HS-5 (cell line): ENCODE data around the gene PTPRT.

Experiments
- DNase-seq: peaks from one replicate; pipeline ENCODE4 v3.0.0-alpha.2; 2012; ENCODE audit warnings: low read depth

Gene PTPRT

DNA sequence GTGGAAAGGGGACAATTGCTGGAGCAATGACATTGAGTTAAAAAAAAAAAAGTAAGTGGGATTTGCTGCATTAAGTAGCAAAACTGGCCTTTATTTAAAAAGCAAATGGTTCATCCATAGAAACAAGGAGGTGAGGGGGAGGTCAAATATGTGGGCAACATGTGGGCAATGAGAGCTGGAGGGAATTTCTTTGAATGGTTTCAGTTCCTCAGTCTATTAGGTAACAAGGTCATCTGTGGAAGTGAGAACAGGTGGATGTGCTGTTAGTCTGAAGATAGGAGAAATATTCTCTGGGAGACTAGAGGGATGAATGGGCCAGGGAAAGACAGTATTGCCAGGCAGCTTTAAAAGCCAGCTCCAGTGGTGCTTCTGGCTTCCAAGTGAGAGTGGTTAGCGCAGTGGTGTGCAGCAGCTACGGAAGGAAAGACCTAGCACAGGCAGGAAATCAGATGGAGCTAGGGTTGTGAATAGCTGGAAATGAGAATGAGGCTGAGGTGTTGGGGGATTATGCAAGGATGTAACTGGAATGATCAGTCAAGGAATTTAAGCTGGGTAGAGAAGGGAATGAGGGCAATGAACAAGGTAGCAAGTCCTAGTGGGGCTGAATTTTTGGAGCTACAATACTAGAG lies 727.6 kb downstream of the PTPRT start:
- DNase-seq = no peak

DNA sequence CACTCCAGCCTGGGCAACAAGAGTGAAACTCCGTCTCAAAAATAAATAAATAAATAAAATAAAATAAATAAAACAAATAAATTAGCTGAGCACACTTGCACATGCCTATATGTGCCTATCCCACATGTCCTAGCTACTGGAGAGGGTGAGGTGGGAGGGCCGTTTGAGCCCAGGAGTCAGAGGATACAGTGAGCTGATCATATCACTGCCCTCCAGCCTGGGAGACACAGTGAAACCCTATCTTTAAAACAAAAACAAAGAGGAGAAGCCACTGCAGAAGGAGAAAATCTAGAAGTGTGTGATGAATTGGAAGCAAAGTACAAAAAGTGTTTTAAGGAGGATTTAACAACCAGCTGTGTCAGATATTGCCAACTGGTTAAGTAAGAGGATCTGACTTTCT lies 728.4 kb downstream of the PTPRT start:
- DNase-seq = no peak

DNA sequence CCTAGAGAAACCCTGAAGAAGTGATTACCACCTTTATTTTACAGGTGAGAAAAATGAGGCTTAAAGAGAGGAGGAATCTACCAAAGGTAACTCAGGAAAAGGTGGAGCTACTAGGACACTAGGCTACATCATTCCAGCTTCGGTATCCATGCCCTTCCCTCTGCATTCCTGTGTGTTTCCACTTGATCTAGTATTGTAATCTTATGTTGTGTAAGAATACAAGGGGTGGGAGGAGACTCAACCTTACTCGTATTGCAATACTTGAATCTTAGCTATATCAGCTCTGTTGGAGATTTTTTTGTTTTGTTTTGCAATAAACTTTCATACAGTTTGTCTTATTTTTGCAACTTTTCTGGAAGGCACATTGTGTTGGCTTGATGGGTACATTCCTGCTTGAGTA lies 742.4 kb downstream of the PTPRT start:
- DNase-seq = no peak

DNA sequence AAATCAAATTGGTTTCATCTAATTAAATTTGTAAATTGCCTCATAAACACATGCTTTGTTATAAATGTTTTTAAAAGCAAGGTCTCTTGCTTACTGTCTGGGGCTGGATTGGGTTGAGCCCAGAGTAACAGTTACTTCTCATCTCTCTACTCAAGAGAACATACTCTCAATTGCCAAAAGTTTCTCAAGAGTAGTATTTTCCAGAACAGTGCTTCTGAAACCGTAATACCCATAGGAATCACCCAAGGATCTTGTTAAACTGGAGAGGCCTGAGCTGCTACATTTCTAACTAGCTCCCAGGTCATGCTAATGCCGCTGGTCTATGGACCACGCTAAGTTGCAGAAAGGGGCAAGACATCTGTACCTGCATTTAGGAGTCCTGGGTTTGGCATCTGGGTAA lies 744.9 kb downstream of the PTPRT start:
- DNase-seq = no peak

DNA sequence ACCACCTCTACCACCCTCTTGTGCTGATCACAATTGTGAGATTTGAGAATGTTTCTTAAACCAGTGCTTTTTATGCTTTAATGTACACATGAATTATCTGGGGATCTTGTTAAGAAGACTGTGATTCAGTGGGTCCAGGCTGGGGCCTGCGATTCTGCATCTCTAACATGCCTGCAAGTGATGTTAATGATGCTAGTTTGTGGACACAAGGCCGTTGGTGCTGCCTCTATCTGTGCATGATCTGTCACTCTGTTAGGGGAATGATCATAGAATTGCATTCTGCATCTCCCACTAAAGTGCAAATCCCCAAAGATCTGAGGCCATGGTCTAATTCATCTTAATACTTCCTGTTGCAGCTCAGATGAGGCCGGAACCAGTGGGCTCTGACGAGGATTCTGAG lies 746.5 kb downstream of the PTPRT start:
- no peak for DNase-seq

DNA sequence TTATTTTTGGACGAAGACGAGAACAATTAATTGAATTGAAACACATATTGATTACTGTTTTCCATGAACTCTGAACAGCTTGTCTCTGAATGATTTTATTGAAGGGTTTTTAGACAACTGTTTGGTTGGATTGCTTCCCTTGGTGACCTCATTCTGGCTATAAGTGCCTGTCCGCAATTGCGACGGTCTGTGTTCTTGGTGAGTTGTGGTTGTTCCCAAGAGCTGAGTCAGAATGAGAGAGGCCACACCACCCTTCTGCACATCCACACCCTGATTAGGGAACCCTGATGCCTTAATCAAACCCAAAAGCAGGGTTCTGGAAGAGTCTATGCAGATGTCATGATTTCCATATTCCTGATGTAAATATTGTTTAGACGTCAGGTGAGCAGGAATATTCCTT lies 747.0 kb downstream of the PTPRT start:
- no peak for DNase-seq

DNA sequence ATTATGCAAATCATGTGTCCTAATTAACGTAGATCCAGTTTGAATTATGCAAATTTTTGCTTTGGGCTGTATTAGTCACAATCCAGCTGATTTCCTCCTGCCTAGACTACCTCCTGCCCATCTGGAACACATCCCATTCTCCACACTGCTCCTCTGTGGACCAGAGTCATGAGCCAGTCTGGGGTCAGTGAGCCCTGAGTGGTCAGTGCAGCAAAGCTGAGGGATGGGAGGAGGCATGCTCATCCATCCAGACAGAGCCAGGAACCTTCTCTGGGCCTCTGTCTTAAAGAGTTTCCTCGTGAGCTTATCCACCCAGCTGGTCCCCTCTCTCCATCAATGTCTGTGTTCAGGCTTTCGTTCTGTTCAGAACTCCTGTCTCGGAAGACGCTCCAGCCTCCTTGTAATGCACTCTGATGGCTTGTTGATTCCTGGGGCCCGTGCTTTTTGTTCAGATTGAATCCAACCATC lies 747.8 kb downstream of the PTPRT start:
- no peak for DNase-seq

DNA sequence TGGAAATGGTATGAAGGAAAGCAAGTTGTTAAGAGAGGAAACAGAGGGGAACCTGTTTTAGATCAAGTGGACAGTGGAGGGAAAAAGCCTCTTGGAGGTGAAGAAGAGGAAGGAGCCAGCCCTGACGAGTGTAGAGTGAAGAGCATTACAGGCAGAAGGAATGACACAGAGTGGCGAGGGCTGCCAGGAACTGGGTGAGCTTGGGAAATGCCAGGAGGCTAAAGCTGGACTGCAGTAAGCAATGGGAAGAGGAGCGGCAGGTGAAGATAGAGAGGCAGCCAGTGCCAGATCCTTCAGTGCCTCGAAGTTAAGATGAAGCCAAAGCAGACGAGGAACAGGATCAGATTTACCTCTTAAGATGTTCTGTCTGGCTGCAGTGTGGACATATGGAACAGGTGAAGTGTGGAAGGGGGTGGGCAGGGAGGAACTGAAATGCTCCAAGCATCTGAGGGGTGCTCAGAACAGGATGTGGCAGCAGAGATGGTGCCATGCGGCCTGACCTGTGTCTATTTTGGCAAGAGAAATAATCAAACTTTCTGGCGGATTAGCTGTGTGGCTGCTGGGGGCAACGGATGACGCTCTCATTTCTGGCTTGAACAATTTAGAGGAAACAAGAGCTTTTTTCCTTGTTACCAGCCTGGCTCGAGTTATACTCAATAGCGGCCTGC lies 748.4 kb downstream of the PTPRT start:
- DNase-seq = no peak

DNA sequence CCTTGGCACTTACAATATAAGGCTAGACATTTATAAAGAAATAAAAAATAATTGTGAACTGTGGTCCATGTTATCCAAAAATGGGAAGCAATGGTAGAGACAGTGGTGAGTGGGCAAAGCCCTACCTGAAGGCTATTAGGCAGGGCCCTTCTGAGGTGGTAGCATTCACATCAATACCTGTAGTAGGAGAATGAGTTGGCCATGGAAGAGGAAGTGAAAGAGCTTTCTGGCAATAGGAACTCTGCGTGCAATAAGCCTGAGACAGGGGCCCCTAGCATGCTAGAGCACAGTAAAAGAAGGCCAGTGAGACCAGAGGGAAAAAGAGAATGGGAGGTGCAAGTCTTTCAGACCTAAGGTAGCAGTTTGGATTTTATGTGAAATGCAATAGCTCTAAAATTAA lies 754.5 kb downstream of the PTPRT start:
- DNase-seq = no peak

DNA sequence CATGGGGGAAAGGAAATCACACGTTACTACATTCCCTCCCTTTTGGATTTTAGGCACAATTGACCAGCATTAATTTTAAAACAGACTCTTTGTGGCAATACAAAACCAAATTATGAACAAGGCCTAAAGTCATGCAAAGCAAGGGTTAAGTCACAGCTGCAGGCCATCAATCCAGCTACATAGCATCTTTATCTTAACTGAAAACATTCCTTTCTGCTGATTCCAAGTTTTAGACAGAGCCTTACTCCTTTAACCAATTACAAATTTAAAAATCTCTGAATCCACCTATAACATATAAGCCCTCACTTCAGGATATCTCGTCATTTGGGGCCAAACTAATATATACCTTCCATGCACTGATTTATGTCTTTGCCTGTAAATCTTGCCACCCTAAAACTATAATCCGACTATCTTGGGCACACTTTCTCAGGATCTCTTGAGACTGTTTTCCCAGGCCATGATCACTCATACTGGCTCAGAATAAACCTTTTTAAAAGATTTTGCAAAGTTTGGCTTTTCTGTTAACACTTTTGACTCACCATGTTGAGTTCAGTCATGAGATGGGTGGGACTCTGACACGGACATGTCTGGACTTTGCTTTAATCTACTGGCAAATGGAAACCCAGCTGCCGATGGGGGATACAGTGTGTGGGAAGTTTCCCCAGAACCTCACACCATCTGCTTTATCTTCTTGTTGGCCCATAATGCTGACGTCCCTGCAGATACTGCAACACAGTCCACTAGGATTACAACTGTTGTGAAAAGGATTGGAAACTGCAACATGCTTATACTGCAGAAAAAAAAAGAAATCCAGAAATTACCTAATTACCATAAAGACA lies 757.0 kb downstream of the PTPRT start:
- no peak for DNase-seq

DNA sequence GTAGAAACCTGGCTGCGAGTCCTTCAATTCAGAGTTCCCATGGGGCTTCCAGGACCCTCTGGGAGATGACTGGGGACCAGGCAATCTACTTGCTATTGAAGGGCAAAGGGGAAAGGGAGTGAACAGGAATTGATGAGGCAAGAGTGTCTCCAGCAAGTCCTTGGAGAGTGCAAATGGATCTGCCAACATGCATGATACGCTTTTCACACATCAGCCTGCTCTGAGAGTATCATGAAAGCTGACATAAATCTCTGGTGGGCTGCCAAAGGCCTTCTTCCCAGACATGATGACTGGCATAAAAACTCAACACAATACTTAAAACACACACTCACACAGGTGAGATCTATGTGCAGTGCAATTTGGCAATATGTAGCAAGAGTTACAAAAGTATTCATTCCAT lies 759.1 kb downstream of the PTPRT start:
- no peak for DNase-seq

DNA sequence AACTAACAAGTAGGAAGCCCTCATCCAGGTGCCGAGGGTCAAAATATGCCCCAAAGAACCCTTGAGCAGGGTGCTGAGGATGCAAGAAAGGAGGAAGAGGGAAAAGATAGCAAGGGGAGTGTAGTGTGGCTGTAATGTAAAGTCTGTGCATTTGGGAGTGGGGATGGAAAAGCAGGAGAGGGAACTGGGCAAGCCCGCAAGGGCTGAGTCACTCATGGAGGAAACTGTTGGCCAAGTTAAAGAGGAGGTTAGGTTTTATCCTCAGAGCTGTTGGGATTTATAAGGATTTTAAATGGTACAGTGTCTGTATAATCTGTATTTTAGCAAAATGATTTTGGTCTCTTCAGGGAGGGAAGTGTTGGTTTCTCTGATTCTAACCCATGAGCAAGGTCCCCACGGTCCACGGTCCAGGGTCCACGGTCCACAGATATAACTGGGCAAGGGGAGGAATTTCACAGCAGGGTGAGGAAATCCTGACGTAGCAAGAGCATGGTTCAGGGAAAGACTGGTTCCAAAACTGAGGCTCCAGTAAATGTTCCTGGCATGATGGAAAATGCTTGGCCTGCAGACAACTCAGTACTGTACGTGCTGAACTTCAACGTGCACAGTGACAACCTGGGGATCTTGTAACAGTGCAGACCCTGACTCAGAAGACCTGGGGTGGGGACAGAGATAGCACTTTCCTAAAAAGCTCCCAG lies 759.8 kb downstream of the PTPRT start:
- no peak for DNase-seq

DNA sequence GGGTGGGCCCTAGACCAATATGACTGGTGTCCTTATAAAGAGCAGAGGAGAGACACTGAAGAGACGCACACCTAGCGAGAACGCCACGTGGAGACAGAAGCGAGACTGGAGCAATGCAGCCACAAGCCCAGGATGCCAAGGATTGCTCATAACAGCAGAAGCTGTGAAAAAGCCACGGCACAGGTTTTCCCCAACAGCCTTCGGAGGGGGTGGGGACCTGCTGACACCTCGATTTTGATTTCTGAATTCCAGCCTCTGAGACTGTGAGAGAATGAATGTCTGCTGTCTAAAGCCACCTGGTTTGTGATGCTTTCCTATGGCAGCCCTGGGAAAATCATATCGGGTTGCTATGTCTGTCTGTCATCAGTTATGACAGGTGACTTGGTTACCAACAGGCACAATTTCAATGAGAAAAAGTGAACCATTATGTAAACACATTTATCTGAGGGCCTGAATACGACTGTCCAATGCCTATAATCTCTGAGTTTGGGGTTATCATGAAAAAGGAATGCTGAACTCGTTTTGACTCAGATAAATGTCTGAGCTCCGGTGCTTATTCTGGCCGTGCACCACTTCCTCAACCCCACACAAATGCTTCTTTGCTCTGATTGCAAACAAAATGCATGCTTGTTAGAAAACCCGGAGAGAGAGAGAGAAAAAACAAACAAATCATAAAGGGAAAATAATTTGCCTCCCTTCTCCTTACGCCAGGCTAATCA lies 769.7 kb downstream of the PTPRT start:
- no peak for DNase-seq

DNA sequence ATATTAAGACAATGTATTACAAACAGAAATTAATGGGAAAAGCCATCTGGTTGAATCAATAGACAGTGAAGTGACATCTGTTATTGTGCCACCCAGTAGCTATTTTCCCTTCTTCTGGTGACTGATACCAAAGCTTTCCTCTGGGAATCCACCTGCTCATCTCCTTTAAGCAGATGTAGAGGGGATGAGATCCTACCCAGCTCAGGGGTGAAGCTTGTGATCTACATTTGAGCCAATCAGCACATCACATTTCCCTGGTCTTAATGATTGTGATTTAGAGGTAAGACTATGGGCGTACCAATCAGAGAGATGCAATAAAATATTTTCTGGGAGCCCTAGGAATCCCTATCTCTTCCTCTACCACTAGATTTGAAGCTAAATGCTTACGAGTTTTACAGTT lies 782.9 kb downstream of the PTPRT start:
- no peak for DNase-seq

DNA sequence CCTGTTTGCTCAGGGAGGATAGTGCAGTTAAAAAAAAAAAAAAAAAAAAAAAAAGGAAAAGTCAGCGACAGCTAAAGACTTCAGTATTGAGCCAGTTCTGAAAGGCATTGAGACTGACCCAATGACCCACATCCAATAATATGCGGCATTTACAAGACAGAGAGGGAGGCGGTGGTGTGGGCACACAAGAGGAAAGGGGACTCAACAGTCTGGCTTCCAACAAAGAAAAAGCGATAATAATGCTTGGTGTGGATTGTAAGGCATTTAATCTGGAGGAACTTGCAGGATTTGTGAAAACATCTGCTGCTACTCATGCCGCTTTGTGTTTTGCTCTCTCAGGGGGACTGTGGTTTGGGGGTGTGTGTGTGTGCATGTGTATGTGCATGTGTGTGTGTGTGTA lies 787.3 kb downstream of the PTPRT start:
- no peak for DNase-seq

DNA sequence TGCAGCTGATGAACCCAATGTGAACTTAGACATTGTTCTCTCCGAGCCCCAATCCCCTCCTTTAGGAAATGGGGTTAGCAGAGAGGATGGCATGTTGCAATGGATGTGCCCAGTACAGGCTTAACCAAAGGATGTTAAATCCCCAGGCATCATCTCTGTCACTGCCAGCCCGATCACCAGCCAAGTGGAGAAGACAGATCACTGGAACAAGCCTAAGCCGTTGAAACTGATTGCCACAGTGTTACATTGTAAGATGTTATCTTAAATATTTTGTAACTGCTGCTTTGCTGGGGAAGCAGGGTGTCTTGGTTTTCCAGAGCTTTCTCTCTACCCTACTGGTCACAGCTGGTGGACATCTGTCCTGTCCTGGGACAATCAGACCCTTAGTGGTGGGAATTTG lies 788.1 kb downstream of the PTPRT start:
- no peak for DNase-seq

DNA sequence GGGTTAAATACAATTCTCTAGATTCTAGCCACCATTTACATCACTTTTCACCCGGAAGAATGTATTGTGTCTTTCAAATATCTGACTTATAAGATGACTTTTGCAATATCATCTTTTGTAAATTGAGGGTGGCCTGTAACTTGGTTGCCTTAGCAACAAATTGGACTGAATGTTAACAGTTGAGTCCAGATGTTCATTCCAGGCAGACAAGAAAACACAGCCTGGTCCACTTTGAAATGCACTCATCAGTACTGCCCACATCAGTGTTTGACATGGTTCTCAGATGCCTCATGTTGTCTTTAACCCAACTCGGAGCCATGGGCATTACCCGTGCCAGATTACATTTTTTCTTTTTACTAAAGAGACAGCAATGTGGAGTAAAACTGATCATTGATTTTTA lies 789.9 kb downstream of the PTPRT start:
- no peak for DNase-seq

DNA sequence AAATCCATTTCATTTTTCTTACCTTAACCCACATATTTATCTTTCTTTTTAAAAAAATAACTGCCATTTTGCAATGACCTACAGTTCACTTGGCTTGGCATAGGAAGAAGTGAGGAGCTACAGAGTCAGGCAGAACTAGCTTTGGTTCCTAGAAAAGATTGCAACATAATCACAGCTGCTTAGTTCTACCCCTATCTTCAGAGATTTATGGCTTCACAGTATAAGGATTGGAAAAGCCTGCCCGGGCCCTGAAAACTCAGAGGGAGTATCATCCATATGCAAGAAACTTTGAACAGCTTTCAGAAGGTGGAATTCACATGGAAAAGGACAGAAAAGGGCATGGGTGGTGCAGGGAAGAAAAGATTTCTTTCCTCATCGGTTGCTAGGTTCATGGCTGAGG lies 797.3 kb downstream of the PTPRT start:
- no peak for DNase-seq

DNA sequence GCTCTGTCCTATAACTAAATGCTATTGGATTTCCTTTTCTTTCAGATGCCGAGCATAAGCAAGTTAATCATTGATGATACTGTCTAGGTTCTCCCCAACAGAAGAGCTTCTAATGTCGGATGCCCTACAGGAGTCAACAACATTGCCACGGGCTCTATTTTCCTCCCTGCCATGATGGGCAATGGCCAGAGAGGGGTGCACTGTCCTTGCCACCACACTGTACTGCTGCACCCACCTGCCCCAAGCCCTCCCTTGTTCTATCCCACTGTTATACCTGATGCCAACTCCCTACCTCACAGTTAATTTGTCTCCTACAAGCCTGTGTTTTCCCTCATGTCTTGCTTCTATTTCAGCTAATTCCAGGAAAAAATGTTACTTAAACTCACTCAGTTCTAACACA lies 797.9 kb downstream of the PTPRT start:
- DNase-seq = no peak

DNA sequence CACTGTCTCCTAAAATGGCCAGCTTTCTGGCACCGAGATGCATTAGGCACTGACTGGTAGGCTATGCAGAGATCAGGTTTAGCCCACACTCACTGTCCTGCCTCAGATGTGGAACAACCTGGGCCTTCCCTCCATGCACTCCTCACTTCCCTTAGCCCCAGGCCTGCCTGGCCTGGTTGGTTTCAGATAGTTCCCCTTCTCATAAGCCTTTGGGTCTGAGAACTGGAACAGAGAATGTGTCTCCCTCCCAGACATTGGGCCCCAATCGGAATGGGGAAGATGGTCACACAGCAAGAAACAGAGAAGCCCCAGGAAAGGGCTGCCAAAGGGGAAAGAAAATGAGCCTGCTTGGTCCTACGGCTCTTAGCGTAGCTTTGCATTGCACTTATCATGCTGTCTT lies 809.4 kb downstream of the PTPRT start:
- DNase-seq = no peak

DNA sequence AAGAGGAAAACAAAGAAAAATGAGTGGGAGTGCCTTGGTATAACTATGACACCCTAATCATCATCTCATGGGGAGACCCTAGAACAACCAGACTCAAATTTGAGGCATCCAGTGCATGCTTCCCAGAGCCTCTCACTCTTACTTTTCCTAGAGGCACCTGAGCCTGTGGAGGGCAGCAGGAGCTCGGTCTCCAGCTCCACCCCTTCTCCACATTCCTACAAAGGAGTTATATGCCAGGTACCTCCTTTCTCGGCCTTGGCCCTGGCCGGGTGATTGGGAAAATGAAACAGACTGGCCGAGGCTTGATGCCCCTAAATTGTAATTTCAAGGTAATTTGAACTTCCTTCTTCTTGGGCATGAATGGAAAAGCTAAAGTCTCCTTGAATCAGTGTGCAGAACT lies 810.3 kb downstream of the PTPRT start:
- DNase-seq = no peak

DNA sequence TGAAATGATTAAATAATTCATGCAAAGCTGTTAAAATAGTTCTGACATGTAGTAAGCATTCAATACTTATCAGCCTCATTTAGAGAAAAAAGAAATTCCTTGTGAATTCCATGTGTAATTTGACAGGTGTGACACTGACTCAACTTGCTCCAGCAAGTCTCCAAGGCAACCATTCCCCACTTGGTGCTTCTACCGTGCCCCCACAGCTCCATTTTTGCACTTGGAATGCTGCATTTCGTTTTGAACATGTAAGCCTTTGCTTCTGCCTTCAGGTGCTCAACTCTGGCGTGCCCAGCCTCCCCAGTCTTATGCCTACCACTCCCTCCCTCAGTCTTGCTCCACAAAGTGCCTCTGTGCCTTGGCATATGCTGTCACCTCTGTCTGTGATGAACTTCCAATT lies 810.9 kb downstream of the PTPRT start:
- no peak for DNase-seq
